PC-3 (cell line): ENCODE results near the gene HDAC1. TPM values are rescaled to one million over a fixed set of nuclear protein-coding genes. Genes with fewer than 3 reads are reported as not detected.

Experiments
- ATAC-seq: fragments of 200-7000 bp; cut with Tn5 transposase; 2 replicates; pipeline ENCODE4 v1.9.1; 2020; ENCODE audit warnings: mild to moderate bottlenecking, moderate library complexity
- BruUV-seq: library from RNA; stranded (reverse); fragments of 400-500 nt; replicated peaks from 2 replicates; lab custom pipeline; 2021; lab: Mats Ljungman, UMichigan
- CTCF ChIA-PET: fragments of 300-600 bp; sonication (Branson Sonifier 250); formaldehyde crosslinking; loops from one replicate; lab custom pipeline; 2022; ENCODE audit warnings: antibody characterized with exemption; lab: Charles Lee
- POLR2A ChIA-PET: fragments of 300-600 bp; sonication (Branson Sonifier 250); formaldehyde crosslinking; loops from one replicate; lab custom pipeline; 2022; ENCODE audit warnings: antibody characterized with exemption; ENCODE audit not compliant: unreplicated experiment; lab: Charles Lee
- DNase-seq: peaks from one replicate; pipeline ENCODE4 v3.0.0-alpha.2; 2015
- H2AFZ ChIP-seq: fragments of 300-600 bp; sonication (generic); 2 replicates; pipeline ENCODE4 v1.6.0; 2016; ENCODE audit warnings: antibody characterized with exemption, low read length
- H3F3A ChIP-seq: fragments of 300-600 bp; sonication (generic); one replicate; pipeline ENCODE4 v1.6.0; 2017; ENCODE audit warnings: antibody characterized with exemption, low read length, control low read depth, mild to moderate bottlenecking; ENCODE audit not compliant: unreplicated experiment
- H3K27ac ChIP-seq: fragments of 300-600 bp; sonication (generic); 2 replicates; pipeline ENCODE4 v1.5.1; 2016; ENCODE audit warnings: mild to moderate bottlenecking, low read length
- H3K27me3 ChIP-seq: fragments of 300-600 bp; sonication (generic); 2 replicates; pipeline ENCODE4 v1.6.1; 2016; ENCODE audit warnings: low read length, mixed read lengths
- H3K36me3 ChIP-seq: fragments of 300-600 bp; sonication (generic); 2 replicates; pipeline ENCODE4 v1.6.1; 2016; ENCODE audit warnings: low read depth, mixed run types, low read length, mixed read lengths
- H3K4me1 ChIP-seq: fragments of 300-600 bp; sonication (generic); 2 replicates; pipeline ENCODE4 v1.5.1; 2016; ENCODE audit warnings: low read length; ENCODE audit not compliant: insufficient read depth
- H3K4me2 ChIP-seq: fragments of 300-600 bp; sonication (generic); 2 replicates; pipeline ENCODE4 v1.6.0; 2016; ENCODE audit warnings: low read length
- H3K4me3 ChIP-seq: fragments of 300-600 bp; sonication (generic); 2 replicates; pipeline ENCODE4 v1.5.1; 2016; ENCODE audit warnings: mild to moderate bottlenecking, low read length, mixed read lengths
- H3K79me2 ChIP-seq: fragments of 300-600 bp; sonication (generic); 2 replicates; pipeline ENCODE4 v1.6.1; 2017; ENCODE audit warnings: low read length, mixed read lengths
- H3K9ac ChIP-seq: fragments of 300-600 bp; sonication (generic); 2 replicates; pipeline ENCODE4 v1.6.0; 2016; ENCODE audit warnings: mild to moderate bottlenecking, low read length
- H3K9me2 ChIP-seq: fragments of 300-600 bp; sonication (generic); replicated peaks from 2 replicates; pipeline ENCODE4 v1.6.1; 2016; ENCODE audit warnings: mixed run types, low read length, mixed read lengths
- H3K9me3 ChIP-seq: fragments of 300-600 bp; sonication (generic); 2 replicates; pipeline ENCODE4 v1.6.1; 2016; ENCODE audit warnings: low read length, mixed read lengths
- H4K20me1 ChIP-seq: fragments of 300-600 bp; sonication (generic); 2 replicates; pipeline ENCODE4 v1.6.1; 2016; ENCODE audit warnings: low read length, mixed read lengths
- EZH2 ChIP-seq: fragments of 300-600 bp; sonication (generic); IDR thresholded peaks from one replicate; pipeline ENCODE4 v1.6.1; 2017; ENCODE audit warnings: antibody characterized with exemption, mild to moderate bottlenecking, low read length; ENCODE audit not compliant: unreplicated experiment
- EZH2phosphoT487 ChIP-seq: fragments of 300-600 bp; sonication (generic); IDR thresholded peaks from 2 replicates; pipeline ENCODE4 v1.6.1; 2018; ENCODE audit warnings: mild to moderate bottlenecking, antibody characterized with exemption, low read length, borderline replicate concordance
- intact Hi-C: fragments of 100-400 bp; cut with micrococcal nuclease; formaldehyde crosslinking; loops from 2 replicates; pipeline ENCODE4 v1.9.0; 2023
- total RNA-seq: library from RNA; depleted of rRNA; stranded (reverse); fragments of >200 nt; gene quantifications from 2 replicates; pipeline ENCODE4 v1.2.3, GENCODE V29; 2014
- TF ChIP-seq, protein P1 (sequence below): fragments of 300-600 bp; sonication (generic); conservative IDR thresholded peaks from 2 replicates; pipeline ENCODE4 v1.5.1; 2017; ENCODE audit warnings: antibody characterized with exemption, low read depth, mild to moderate bottlenecking, low read length

Gene HDAC1
- total RNA-seq, 1 experiment from 2014 or later, result 184 TPM

DNA sequence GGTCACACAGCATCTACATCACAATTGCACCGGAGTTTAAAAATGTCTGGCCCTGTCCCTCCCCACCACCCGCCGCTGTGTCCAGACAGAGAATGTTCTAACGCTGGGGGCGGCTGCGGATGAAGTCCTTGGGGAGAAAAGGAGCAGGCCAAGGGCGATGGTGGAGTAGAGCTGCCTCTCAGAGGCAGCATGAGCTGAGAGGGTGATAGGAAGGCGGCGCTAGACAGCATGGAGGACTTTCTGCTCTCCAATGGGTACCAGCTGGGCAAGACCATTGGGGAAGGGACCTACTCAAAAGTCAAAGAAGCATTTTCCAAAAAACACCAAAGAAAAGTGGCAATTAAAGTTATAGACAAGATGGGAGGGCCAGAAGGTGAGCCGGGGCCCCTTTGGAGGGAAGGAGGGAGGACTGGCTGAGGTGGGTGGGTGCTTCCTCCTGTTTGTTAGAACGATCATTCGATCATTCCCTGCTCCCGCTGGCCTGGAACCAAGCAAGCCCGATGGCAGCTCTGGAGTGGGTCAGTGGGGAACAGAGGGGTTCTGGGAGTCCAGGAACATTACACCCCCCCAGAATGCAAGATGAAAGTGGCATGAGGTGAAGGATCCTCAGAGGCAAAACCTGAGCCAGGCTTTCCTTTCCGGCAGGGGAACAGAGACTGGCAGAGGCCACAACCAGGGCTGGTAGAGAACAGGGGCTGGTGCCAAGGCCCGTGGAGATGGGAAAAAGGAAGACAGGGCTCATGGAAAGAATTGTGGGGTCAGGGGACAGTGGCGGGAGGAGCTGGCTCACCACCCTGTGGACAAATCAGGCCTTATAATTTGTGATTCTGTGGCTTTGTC, 70.8 kb downstream of the HDAC1 start, which contains the start of the genes FAM229A and TSSK3:
FAM229A (minus strand) TSS at position 12 of the 840 bp plus-strand sequence. CDS start 394 bp downstream, outside the sequence.
TSSK3 (plus strand) TSS at position 66 of the 840 bp plus-strand sequence; CDS start at position 229, 163 bp downstream.
- BruUV-seq, result no TSS peak
- H3K9me2 ChIP-seq, result no peaks in the 10 kb centered on the region
- TF ChIP-seq EZH2phosphoT487 (no peak), EZH2 (no peak)
- TF ChIP-seq, protein P1, sequence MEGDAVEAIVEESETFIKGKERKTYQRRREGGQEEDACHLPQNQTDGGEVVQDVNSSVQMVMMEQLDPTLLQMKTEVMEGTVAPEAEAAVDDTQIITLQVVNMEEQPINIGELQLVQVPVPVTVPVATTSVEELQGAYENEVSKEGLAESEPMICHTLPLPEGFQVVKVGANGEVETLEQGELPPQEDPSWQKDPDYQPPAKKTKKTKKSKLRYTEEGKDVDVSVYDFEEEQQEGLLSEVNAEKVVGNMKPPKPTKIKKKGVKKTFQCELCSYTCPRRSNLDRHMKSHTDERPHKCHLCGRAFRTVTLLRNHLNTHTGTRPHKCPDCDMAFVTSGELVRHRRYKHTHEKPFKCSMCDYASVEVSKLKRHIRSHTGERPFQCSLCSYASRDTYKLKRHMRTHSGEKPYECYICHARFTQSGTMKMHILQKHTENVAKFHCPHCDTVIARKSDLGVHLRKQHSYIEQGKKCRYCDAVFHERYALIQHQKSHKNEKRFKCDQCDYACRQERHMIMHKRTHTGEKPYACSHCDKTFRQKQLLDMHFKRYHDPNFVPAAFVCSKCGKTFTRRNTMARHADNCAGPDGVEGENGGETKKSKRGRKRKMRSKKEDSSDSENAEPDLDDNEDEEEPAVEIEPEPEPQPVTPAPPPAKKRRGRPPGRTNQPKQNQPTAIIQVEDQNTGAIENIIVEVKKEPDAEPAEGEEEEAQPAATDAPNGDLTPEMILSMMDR, result no peak
- no peaks in the 10 kb centered on the region for H3K9me3 ChIP-seq
- no peaks in the 10 kb centered on the region for H3F3A ChIP-seq
- H3K9ac ChIP-seq, result no peak within 1 kb of the TSS
- no peaks in the 10 kb centered on the region for H4K20me1 ChIP-seq
- ChIA-PET CTCF (no interaction called here), POLR2A (interaction anchor here (0.6 kb wide), 1 partner anchor 11 kb away, joined by 3 read pairs; no protein-coding TSS in a partner anchor)
- DNase-seq, result no peak
- H3K36me3 ChIP-seq, result peaks cover 3% of the 10 kb centered on the region
- no peaks in the 10 kb centered on the region for H3K27me3 ChIP-seq
- H3K4me1 ChIP-seq, result no peaks in the 10 kb centered on the region
- intact Hi-C loops, result no loop called here
- peak; percentile 9; the same call in 1 of the 2 replicates for ATAC-seq
- no peaks in the 10 kb centered on the region for H3K79me2 ChIP-seq
- no peak within 1 kb of the TSS for H3K27ac ChIP-seq
- peak within 1 kb of the TSS; percentile 57 for H3K4me2 ChIP-seq
- peak within 1 kb of the TSS; percentile 51 for H3K4me3 ChIP-seq
- H2AFZ ChIP-seq, result no peak within 1 kb of the TSS

DNA sequence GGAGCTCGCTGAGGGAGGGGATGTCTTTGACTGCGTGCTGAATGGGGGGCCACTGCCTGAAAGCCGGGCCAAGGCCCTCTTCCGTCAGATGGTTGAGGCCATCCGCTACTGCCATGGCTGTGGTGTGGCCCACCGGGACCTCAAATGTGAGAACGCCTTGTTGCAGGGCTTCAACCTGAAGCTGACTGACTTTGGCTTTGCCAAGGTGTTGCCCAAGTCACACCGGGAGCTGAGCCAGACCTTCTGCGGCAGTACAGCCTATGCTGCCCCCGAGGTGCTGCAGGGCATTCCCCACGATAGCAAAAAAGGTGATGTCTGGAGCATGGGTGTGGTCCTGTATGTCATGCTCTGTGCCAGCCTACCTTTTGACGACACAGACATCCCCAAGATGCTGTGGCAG, 71.8 kb downstream of the HDAC1 start:
- intact Hi-C loops, result no loop called here
- CTCF ChIA-PET, result no interaction called here
- BruUV-seq, result no TSS peak

More for the DNA sequence above, 71.8 kb downstream of the HDAC1 start:
- ATAC-seq (no peak), DNase-seq (no peak)
- Histone ChIP-seq H3K4me2 (no peak overlapping the region), H3F3A (no peaks in the 10 kb centered on the region), H3K9ac (no peak overlapping the region), H3K9me2 (no peaks in the 10 kb centered on the region), H3K9me3 (no peaks in the 10 kb centered on the region), H2AFZ (no peak overlapping the region), H3K36me3 (peaks cover 11% of the 10 kb centered on the region), H3K27ac (no peak overlapping the region), H3K79me2 (no peaks in the 10 kb centered on the region), H3K27me3 (no peaks in the 10 kb centered on the region), H3K4me1 (no peaks in the 10 kb centered on the region), H3K4me3 (no peak overlapping the region), H4K20me1 (no peaks in the 10 kb centered on the region)
- POLR2A ChIA-PET, result no interaction called here
- TF ChIP-seq EZH2, result no peak
- no peak for TF ChIP-seq EZH2phosphoT487
- TF ChIP-seq, protein P1, result no peak
